HCT116 (cell line): ENCODE measurements around the gene ACSL6. TPM values are rescaled to one million over a fixed set of nuclear protein-coding genes. Genes with fewer than 3 reads are reported as not detected.

Experiments
- ATAC-seq: fragments of 200-7000 bp; cut with Tn5 transposase; 2 replicates; pipeline ENCODE4 v1.9.1; 2020; ENCODE audit warnings: mild to moderate bottlenecking, moderate library complexity
- BruUV-seq: library from RNA; stranded (reverse); fragments of 400-500 nt; replicated peaks from 2 replicates; lab custom pipeline; 2021; lab: Mats Ljungman, UMichigan
- CTCF ChIA-PET: fragments of 300-600 bp; sonication (Branson Sonifier 250); formaldehyde crosslinking; loops from one replicate; lab custom pipeline; 2021; ENCODE audit warnings: antibody characterized with exemption; lab: Charles Lee
- POLR2A ChIA-PET: fragments of 300-600, 350-600 bp; sonication (Branson Sonifier 250); formaldehyde crosslinking; loops from one replicate; lab custom pipeline; 2021; ENCODE audit warnings: antibody characterized with exemption; lab: Charles Lee
- RAD21 ChIA-PET, 2 experiments: fragments of 300-600 bp; sonication (Branson Sonifier 250); formaldehyde crosslinking; loops; one replicate each; lab custom pipeline; 2023; ENCODE audit warnings: low total read pairs in 2 of 2; ENCODE audit not compliant: uncharacterized antibody in 2 of 2, unreplicated experiment in 2 of 2, low non-redundant PET in 1 of 2; lab: Charles Lee
- DNase-seq: peaks from one replicate; pipeline ENCODE4 v3.0.0-alpha.2; 2010; ENCODE audit warnings: low read depth, low spot score
- H2AFZ ChIP-seq: fragments of 200-600 bp; shearing (Covaris generic), sonication (generic); 2 replicates; pipeline ENCODE4 v1.6.1; 2017; ENCODE audit warnings: low read depth, mixed run types, mixed read lengths, antibody characterized with exemption, low read length; ENCODE audit not compliant: poor library complexity, severe bottlenecking
- H3K27ac ChIP-seq: 2 replicates; pipeline ENCODE4 v1.5.1; 2012; ENCODE audit warnings: low read depth, low read length
- H3K27me3 ChIP-seq: fragments of 200-600 bp; sonication (generic); 2 replicates; pipeline ENCODE4 v1.6.1; 2016; ENCODE audit warnings: mixed run types, low read length, mixed read lengths; ENCODE audit not compliant: insufficient read depth
- H3K36me3 ChIP-seq, 2 experiments: fragments of 200-500 bp in 1 of 2; fragments of 200-600 bp in 1 of 2; sonication (Bioruptor generic) in 1 of 2; sonication (generic) in 1 of 2; 2 replicates each; pipeline versions ENCODE4 v1.5.1 to v1.6.1; 2014 to 2016; ENCODE audit warnings: low read length in 2 of 2, inconsistent platforms in 1 of 2, mixed read lengths in 1 of 2, mixed run types in 1 of 2; ENCODE audit not compliant: insufficient read depth in 2 of 2, control insufficient read depth in 1 of 2
- H3K4me1 ChIP-seq, 2 experiments: fragments of 200-600 bp in 1 of 2; sonication (generic) in 1 of 2; 2 replicates each; pipeline versions ENCODE4 v1.5.1 to v1.6.1; 2012 to 2017; ENCODE audit warnings: low read length in 2 of 2, inconsistent platforms in 1 of 2, mild to moderate bottlenecking in 1 of 2, mixed read lengths in 1 of 2, mixed run types in 1 of 2, moderate library complexity in 1 of 2; ENCODE audit not compliant: insufficient read depth in 2 of 2, control insufficient read depth in 1 of 2
- H3K4me2 ChIP-seq: fragments of 200-600 bp; sonication (generic); 2 replicates; pipeline ENCODE4 v1.6.1; 2017; ENCODE audit warnings: mixed run types, low read length, mixed read lengths
- H3K4me3 ChIP-seq, 2 experiments: fragments of 200-600 bp in 1 of 2; sonication (generic) in 1 of 2; replicated peaks in 1 of 2; 2 replicates each; pipeline ENCODE4 v1.5.1; 2011 to 2016; ENCODE audit warnings: low read length in 2 of 2, control low read depth in 1 of 2, low read depth in 1 of 2, mild to moderate bottlenecking in 1 of 2, mixed read lengths in 1 of 2, mixed run types in 1 of 2
- H3K79me2 ChIP-seq: fragments of 200-600 bp; sonication (generic); 2 replicates; pipeline ENCODE4 v1.6.1; 2017; ENCODE audit warnings: mild to moderate bottlenecking, mixed run types, low read length, moderate library complexity, mixed read lengths; ENCODE audit not compliant: insufficient read depth
- H3K9ac ChIP-seq: fragments of 200-600 bp; sonication (generic); 2 replicates; pipeline ENCODE4 v1.6.1; 2016; ENCODE audit warnings: low read length, mixed read lengths
- H3K9me2 ChIP-seq: fragments of 200-600 bp; sonication (generic), shearing (Covaris generic); 2 replicates; pipeline ENCODE4 v1.6.1; 2017; ENCODE audit warnings: mixed run types, mild to moderate bottlenecking, moderate library complexity; ENCODE audit not compliant: insufficient read depth
- H3K9me3 ChIP-seq, 2 experiments: fragments of 200-500 bp in 1 of 2; fragments of 200-600 bp in 1 of 2; sonication (Bioruptor generic) in 1 of 2; sonication (generic) in 1 of 2; 2 replicates each; pipeline ENCODE4 v1.6.1; 2014 to 2017; ENCODE audit warnings: low read length in 2 of 2, mixed read lengths in 2 of 2, inconsistent platforms in 1 of 2, low read depth in 1 of 2, mild to moderate bottlenecking in 1 of 2, mixed run types in 1 of 2, moderate library complexity in 1 of 2; ENCODE audit not compliant: control insufficient read depth in 1 of 2, insufficient read depth in 1 of 2
- H4K20me1 ChIP-seq: fragments of 200-600 bp; sonication (generic), shearing (Covaris generic); 2 replicates; pipeline ENCODE4 v1.6.1; 2017; ENCODE audit warnings: mixed run types, mild to moderate bottlenecking, moderate library complexity; ENCODE audit not compliant: insufficient read depth
- ATF3 ChIP-seq: IDR thresholded peaks from 2 replicates; pipeline ENCODE4 v1.6.1; 2012
- CBX3 ChIP-seq: IDR thresholded peaks from 2 replicates; pipeline ENCODE4 v1.6.1; 2012; ENCODE audit warnings: low read depth
- CEBPB ChIP-seq: IDR thresholded peaks from 2 replicates; pipeline ENCODE4 v1.6.1; 2012; ENCODE audit warnings: low read depth
- CTCF ChIP-seq, 3 experiments: fragments of 200-600 bp in 1 of 3; sonication (generic) in 1 of 3; IDR thresholded peaks in 2 of 3; conservative IDR thresholded peaks in 1 of 3; 2 replicates each; pipeline ENCODE4 v1.5.1; 2012 to 2017; ENCODE audit warnings: low read depth in 2 of 3, low read length in 2 of 3, antibody characterized with exemption in 1 of 3, borderline replicate concordance in 1 of 3, control low read depth in 1 of 3, mild to moderate bottlenecking in 1 of 3, mixed read lengths in 1 of 3, mixed run types in 1 of 3, moderate library complexity in 1 of 3; ENCODE audit not compliant: insufficient read depth in 1 of 3
- EGR1 ChIP-seq: IDR thresholded peaks from 2 replicates; pipeline ENCODE4 v1.6.1; 2012; ENCODE audit warnings: low read depth
- ELF1 ChIP-seq: IDR thresholded peaks from 2 replicates; pipeline ENCODE4 v1.6.1; 2012; ENCODE audit warnings: low read depth, borderline replicate concordance
- EZH2 ChIP-seq: fragments of 200-600 bp; sonication (generic); IDR thresholded peaks from 2 replicates; pipeline ENCODE4 v1.6.1; 2017; ENCODE audit warnings: antibody characterized with exemption, mixed run types
- EZH2phosphoT487 ChIP-seq: fragments of 200-600 bp; IDR thresholded peaks from 2 replicates; pipeline ENCODE4 v1.6.1; 2018; ENCODE audit warnings: antibody characterized with exemption, borderline replicate concordance
- FOSL1 ChIP-seq: IDR thresholded peaks from 2 replicates; pipeline ENCODE4 v1.6.1; 2012; ENCODE audit warnings: low read depth
- JUND ChIP-seq: IDR thresholded peaks from 2 replicates; pipeline ENCODE4 v1.6.1; 2012
- MAX ChIP-seq: IDR thresholded peaks from 2 replicates; pipeline ENCODE4 v1.6.1; 2012
- POLR2A ChIP-seq: IDR thresholded peaks from 2 replicates; pipeline ENCODE4 v1.7.0; 2011; ENCODE audit warnings: borderline replicate concordance; ENCODE audit not compliant: insufficient read depth, insufficient read length; ENCODE audit errors: extremely low read depth
- POLR2AphosphoS5 ChIP-seq: IDR thresholded peaks from 2 replicates; pipeline ENCODE4 v1.6.1; 2011; ENCODE audit warnings: mild to moderate bottlenecking, low read depth, low read length, moderate library complexity
- SP1 ChIP-seq: IDR thresholded peaks from 2 replicates; pipeline ENCODE4 v1.6.1; 2012; ENCODE audit warnings: low read depth
- TCF7L2 ChIP-seq: IDR thresholded peaks from 2 replicates; pipeline ENCODE4 v1.7.0; 2011; ENCODE audit warnings: borderline replicate concordance, inconsistent platforms; ENCODE audit not compliant: insufficient read depth, insufficient read length; ENCODE audit errors: extremely low read depth
- YY1 ChIP-seq: IDR thresholded peaks from 2 replicates; pipeline ENCODE4 v1.6.1; 2011; ENCODE audit warnings: low read length, low read depth, moderate library complexity, mild to moderate bottlenecking; ENCODE audit not compliant: insufficient replicate concordance; ENCODE audit errors: extremely low read depth
- ZFX ChIP-seq: fragments of 450-650 bp; IDR thresholded peaks from 2 replicates; pipeline ENCODE4 v1.6.1; 2017
- ZNF274 ChIP-seq: fragments of 200-500 bp; sonication (Bioruptor generic); IDR thresholded peaks from 2 replicates; pipeline ENCODE4 v1.6.1; 2014; ENCODE audit warnings: mild to moderate bottlenecking, low read depth, low read length, inconsistent platforms
- intact Hi-C: fragments of 100-400 bp; cut with micrococcal nuclease; formaldehyde crosslinking; loops from 2 replicates; pipeline ENCODE4 v1.10.0; 2022
- total RNA-seq: library from RNA; stranded (reverse); gene quantifications from one replicate; pipeline ENCODE4 v1.2.1, GENCODE V29; 2021; ENCODE audit not compliant: unreplicated experiment

Gene ACSL6
- total RNA-seq, 1 experiment from 2014 or later: 2.3 TPM

GRCh38 chr5:132013711-132014110 lies 2.3 kb upstream of the ACSL6 start:
- H3K4me3 ChIP-seq: no peak overlapping the region
- no peak overlapping the region for H2AFZ ChIP-seq
- no peak overlapping the region for H3K9ac ChIP-seq
- CTCF ChIA-PET: no interaction called here
- peaks cover 0 to 5% of the 10 kb centered on the region in 2 experiments; a peak in 1 of 4 replicates for H3K4me1 ChIP-seq
- DNase-seq (no peak), ATAC-seq (no peak)
- intact Hi-C loops: no loop called here
- TF ChIP-seq ZFX (no peak), JUND (no peak), ATF3 (no peak), POLR2AphosphoS5 (no peak)
- TF ChIP-seq, all 23 proteins: peak for 0
- ChIA-PET RAD21 (no interaction called here), POLR2A (no interaction called here)
- no peaks in the 10 kb centered on the region for H3K36me3 ChIP-seq
- BruUV-seq: no TSS peak
- peaks cover 10% of the 10 kb centered on the region; the same call in 1 of the 2 replicates for H3K27me3 ChIP-seq
- no peaks in the 10 kb centered on the region for H3K9me2 ChIP-seq
- H3K4me2 ChIP-seq: no peak overlapping the region
- no peaks in the 10 kb centered on the region for H3K79me2 ChIP-seq
- no peak overlapping the region for H3K27ac ChIP-seq
- no peaks in the 10 kb centered on the region for H4K20me1 ChIP-seq
- no peaks in the 10 kb centered on the region for H3K9me3 ChIP-seq

- ChIA-PET CTCF (no interaction called here), POLR2A (no interaction called here), RAD21 (no interaction called here)
- ATAC-seq: no peak
- Histone ChIP-seq H3K9ac (no peak overlapping the region), H3K27ac (no peak overlapping the region), H4K20me1 (no peaks in the 10 kb centered on the region), H3K79me2 (no peaks in the 10 kb centered on the region), H3K4me1 (peaks cover 0 to 5% of the 10 kb centered on the region in 2 experiments; a peak in 1 of 4 replicates), H3K27me3 (peaks cover 9% of the 10 kb centered on the region; the same call in 1 of the 2 replicates), H3K36me3 (no peaks in the 10 kb centered on the region), H3K9me2 (no peaks in the 10 kb centered on the region), H3K9me3 (no peaks in the 10 kb centered on the region), H2AFZ (no peak overlapping the region), H3K4me3 (no peak overlapping the region), H3K4me2 (no peak overlapping the region)
- no TSS peak for BruUV-seq
- intact Hi-C loops: no loop called here
- DNase-seq: no peak
- TF ChIP-seq FOSL1 (no peak), ZNF274 (no peak), EGR1 (no peak), SP1 (no peak), CTCF (IDR thresholded peaks at IDR 0.05 in 2 of 3, conservative IDR thresholded peaks at IDR 0.05 in 1 of 3; ENCODE audit: borderline replicate concordance in 1 of 3, insufficient read depth in 1 of 3, low read depth in 2 of 3, low read length in 2 of 3) (no peak), POLR2A (no peak), POLR2AphosphoS5 (no peak), CEBPB (no peak), CBX3 (no peak), JUND (no peak), EZH2phosphoT487 (no peak), TCF7L2 (no peak), EZH2 (no peak), ELF1 (no peak), ZFX (no peak), MAX (no peak), YY1 (no peak)
Observed at GRCh38 chr5:132013006-132013689, 1.7 kb upstream of the ACSL6 start.
